Ovary (tissue), 9 donors: ENCODE measurements around the gene NRGN. TPM values are rescaled to one million over a fixed set of nuclear protein-coding genes. Genes with fewer than 3 reads are reported as not detected.

Experiments
- DNase-seq, 5 donors: peaks; one replicate each; pipeline ENCODE4 v3.0.0-alpha.2; 2019 to 2020
- H3K27ac ChIP-seq, 2 donors: fragments of 200-600 bp; one replicate each; pipeline versions ENCODE4 v1.5.1 to v1.8.0; 2019 to 2022
- H3K27me3 ChIP-seq: fragments of 200-600 bp; one replicate; pipeline ENCODE4 v1.8.0; 2022
- H3K36me3 ChIP-seq: fragments of 200-600 bp; sonication (generic); one replicate; pipeline ENCODE4 v1.5.1; 2019
- H3K4me1 ChIP-seq: one replicate; pipeline ENCODE4 v1.8.1; 2013; ENCODE audit warnings: mild to moderate bottlenecking, moderate library complexity; ENCODE audit not compliant: insufficient read depth
- H3K4me3 ChIP-seq: fragments of 200-600 bp; sonication (generic); one replicate; pipeline ENCODE4 v1.5.1; 2017
- H3K9me3 ChIP-seq, 2 donors: fragments of 200-600 bp in 1 of 2; sonication (generic) in 1 of 2; one replicate each; pipeline versions ENCODE4 v1.5.1 to v1.8.1; 2013 to 2019; ENCODE audit warnings: mild to moderate bottlenecking in 1 of 2, moderate library complexity in 1 of 2
- EP300 ChIP-seq: sonication (generic); formaldehyde crosslinking; IDR thresholded peaks from one replicate; pipeline ENCODE4 v1.6.1; 2017; ENCODE audit warnings: antibody characterized with exemption
- POLR2A ChIP-seq: fragments of 450-650 bp; IDR thresholded peaks from one replicate; pipeline ENCODE4 v1.6.1; 2017; ENCODE audit warnings: antibody characterized with exemption, mild to moderate bottlenecking, moderate library complexity
- WGBS, 3 donors: extraction: QIAGEN DNeasy Blood & Tissue Kit in 1 of 3; methylation state at CpG; one replicate each; pipeline versions ENCODE4 v1.1.5 to v1.1.7; 2013 to 2017; 5-methylcytosine and 5-hydroxymethylcytosine counted together
- intact Hi-C, 4 donors: fragments of 100-400 bp; cut with DNase I; formaldehyde crosslinking; loops; one replicate each; pipeline versions ENCODE4 v1.11.0 to v1.15.1; 2022 to 2023
- polyA plus RNA-seq, 2 donors: library from polyadenylated mRNA; stranded (reverse); fragments of 200-250 nt in 1 of 2; fragments of 350-450 nt in 1 of 2; fragmentation: Illumina TruSeq in 1 of 2; extraction: RNeasy Lipid Tissue Mini Kit (QIAGEN cat#74804) in 1 of 2; gene quantifications; one replicate each; pipeline ENCODE4 v1.2.3, GENCODE V29; 2013 to 2014
- total RNA-seq, 7 donors: library from RNA; depleted of rRNA in 2 of 7; stranded (reverse); fragments of >200 nt in 2 of 7; fragmentation: NEBNext Ultra II Directional in 3 of 7; extraction: Animal tissue kit (Norgen Biotek cat#: 25700) in 3 of 7; gene quantifications; one replicate each; pipeline versions ENCODE4 v1.1.0 to v1.2.4, GENCODE V29; 2016 to 2023
- TF ChIP-seq, protein P1 (sequence below), 3 donors: fragments of 450-650 bp in 2 of 3; fragments of 200-600 bp in 1 of 3; IDR thresholded peaks; one replicate each; pipeline versions ENCODE4 v1.5.1 to v1.8.0; 2016 to 2022; ENCODE audit warnings: antibody characterized with exemption in 3 of 3, mild to moderate bottlenecking in 1 of 3
- donor health status: DM: no; HTN: no; CAD: no; lungs with moderate emphysema.
- donor health status: DM: no; HTN: no; CAD: no.
- donor health status: Bipolar disorder and iron deficiency.
- donor health status: DM: yes; HTN: yes; CAD: no.
- donor health status: DM: no; HTN: no; CAD: no.
- donor health status: DM: yes; HTN: yes; CAD: no.

The NRGN gene
- total and polyA plus RNA-seq, 9 donors = 1.1 to 7.0 (median 4.2) TPM; not detected in 1

DNA sequence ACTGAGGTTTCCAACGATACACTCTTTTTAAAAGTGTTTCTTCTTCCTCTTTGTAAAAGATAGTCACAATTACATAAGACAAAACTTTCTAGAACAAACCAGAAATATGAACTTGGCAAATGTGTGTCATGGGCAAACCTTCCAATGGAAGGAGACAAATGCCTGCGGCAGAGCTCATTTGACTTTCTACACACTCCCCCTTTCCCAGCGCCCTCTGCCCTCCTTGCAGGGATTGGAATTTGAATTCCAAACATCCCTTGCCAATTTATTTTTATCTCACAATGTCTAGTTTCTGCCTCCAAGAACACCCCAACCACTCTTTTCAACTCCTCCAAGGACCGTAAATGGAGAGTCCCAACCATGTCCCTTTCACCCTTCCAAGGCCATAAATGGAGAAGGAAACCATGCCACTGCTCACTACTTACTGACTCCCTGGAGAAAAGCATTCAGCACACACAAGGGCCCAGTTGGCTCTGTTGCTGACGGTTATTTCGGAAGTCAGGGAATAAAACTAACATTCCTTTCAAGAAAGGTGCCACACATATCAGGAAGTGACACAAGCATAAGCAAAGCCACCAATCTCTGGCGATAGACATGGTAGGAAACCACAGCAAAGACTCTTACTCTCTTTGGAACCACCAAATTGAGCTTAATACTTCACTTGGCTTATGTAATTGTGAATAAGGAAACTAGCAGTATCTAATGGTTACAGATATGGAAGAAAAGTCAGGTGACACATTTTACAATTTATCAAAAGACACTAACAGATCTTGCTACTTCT is 37.3 kb downstream of the NRGN start:
- Histone ChIP-seq H3K27ac (no peak overlapping the region), H3K36me3 (no peaks in the 10 kb centered on the region), H3K27me3 (no peaks in the 10 kb centered on the region), H3K9me3 (no peaks in the 10 kb centered on the region), H3K4me3 (no peak overlapping the region), H3K4me1 (no peaks in the 10 kb centered on the region)
- WGBS, 3 donors = 87 to 91% (median 89%) methylated on average over 7 of the region's 7 CpGs
- intact Hi-C loops = no loop called here
- TF ChIP-seq, protein P1, sequence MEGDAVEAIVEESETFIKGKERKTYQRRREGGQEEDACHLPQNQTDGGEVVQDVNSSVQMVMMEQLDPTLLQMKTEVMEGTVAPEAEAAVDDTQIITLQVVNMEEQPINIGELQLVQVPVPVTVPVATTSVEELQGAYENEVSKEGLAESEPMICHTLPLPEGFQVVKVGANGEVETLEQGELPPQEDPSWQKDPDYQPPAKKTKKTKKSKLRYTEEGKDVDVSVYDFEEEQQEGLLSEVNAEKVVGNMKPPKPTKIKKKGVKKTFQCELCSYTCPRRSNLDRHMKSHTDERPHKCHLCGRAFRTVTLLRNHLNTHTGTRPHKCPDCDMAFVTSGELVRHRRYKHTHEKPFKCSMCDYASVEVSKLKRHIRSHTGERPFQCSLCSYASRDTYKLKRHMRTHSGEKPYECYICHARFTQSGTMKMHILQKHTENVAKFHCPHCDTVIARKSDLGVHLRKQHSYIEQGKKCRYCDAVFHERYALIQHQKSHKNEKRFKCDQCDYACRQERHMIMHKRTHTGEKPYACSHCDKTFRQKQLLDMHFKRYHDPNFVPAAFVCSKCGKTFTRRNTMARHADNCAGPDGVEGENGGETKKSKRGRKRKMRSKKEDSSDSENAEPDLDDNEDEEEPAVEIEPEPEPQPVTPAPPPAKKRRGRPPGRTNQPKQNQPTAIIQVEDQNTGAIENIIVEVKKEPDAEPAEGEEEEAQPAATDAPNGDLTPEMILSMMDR (IDR thresholded peaks at IDR 0.05) = no peak
- TF ChIP-seq EP300 (no peak), POLR2A (no peak)
- DNase-seq = no peak

DNA sequence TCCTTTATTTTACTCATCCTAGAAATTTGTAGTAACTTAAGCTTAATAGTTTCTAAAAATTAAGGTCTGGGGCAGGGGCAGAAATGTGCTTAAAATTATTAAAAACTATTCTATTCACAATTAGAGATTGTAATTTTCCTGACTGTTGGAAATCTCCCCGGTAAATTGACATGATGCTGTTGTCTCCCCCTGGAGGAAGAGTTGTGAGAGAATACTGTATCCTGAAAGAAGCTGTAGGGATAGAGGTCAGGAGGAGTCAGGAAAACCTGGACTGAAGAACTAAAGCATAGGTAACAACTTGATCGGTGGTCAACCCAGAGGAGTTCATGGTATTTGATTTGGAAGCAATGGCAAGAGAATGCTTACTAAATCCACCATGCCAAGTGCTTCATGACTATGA is 38.5 kb downstream of the NRGN start:
- 87 to 95% (median 90%) methylated on average over 2 of the region's 2 CpGs for WGBS, 3 donors
- H3K9me3 ChIP-seq = no peaks in the 10 kb centered on the region
- no peaks in the 10 kb centered on the region for H3K36me3 ChIP-seq
- no peak for TF ChIP-seq EP300
- no peak for TF ChIP-seq POLR2A
- TF ChIP-seq, protein P1 (IDR thresholded peaks at IDR 0.05) = no peak
- intact Hi-C loops = no loop called here
- no peaks in the 10 kb centered on the region for H3K4me1 ChIP-seq
- no peak overlapping the region for H3K27ac ChIP-seq
- no peak overlapping the region for H3K4me3 ChIP-seq
- no peaks in the 10 kb centered on the region for H3K27me3 ChIP-seq
- no peak for DNase-seq

DNA sequence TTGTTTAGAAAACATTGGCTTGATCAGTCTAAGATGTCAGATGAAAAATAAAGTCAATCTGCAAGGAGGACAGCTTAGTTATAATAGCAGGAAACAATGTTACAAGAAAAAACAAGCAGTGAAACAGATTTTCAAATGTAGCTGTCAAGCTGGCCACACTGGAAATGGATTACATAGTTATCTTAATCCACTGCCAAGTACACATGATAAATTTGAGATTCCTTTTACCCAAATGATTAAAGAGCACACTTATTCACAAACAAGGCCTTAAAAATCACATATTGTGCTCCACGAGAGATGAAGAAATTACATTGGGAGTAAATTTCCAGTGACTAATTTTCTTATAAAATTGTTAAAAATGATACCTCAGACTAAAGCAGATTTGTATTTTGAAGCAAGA is 39.8 kb downstream of the NRGN start:
- Histone ChIP-seq H3K4me3 (no peak overlapping the region), H3K4me1 (no peaks in the 10 kb centered on the region), H3K36me3 (no peaks in the 10 kb centered on the region), H3K27me3 (no peaks in the 10 kb centered on the region), H3K27ac (no peak overlapping the region), H3K9me3 (no peaks in the 10 kb centered on the region)
- TF ChIP-seq POLR2A (no peak), EP300 (no peak)
- TF ChIP-seq, protein P1 (IDR thresholded peaks at IDR 0.05) = no peak
- 41 to 56% (median 56%) methylated on average over 1 of the region's 1 CpG for WGBS, 3 donors
- DNase-seq = no peak
- intact Hi-C loops = no loop called here

DNA sequence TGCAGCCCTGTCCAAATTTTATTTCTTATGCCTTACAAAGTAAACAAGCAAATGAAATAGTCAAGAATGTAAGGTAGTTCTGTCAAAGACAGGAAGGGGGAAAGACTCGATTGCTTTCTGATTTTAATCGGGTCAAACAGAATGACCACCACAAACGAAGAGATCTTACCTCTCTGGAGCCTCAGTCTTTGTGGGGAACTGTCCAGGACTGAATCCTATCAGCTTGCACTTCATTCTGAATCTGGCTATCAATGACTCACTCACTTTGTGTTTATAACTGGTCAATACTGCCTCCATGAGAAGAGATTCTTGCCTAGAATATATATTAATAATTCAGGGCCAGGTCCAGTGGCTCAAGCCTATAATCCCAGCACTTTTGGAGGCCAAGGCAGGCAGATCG is 43.3 kb downstream of the NRGN start:
- Histone ChIP-seq H3K27me3 (no peaks in the 10 kb centered on the region), H3K9me3 (no peaks in the 10 kb centered on the region), H3K4me3 (no peak overlapping the region), H3K36me3 (no peaks in the 10 kb centered on the region), H3K27ac (no peak overlapping the region), H3K4me1 (no peaks in the 10 kb centered on the region)
- WGBS, 3 donors = 89 to 96% (median 92%) methylated on average over 4 of the region's 4 CpGs
- no peak for TF ChIP-seq POLR2A
- no peak for TF ChIP-seq EP300
- TF ChIP-seq, protein P1 (IDR thresholded peaks at IDR 0.05) = no peak
- DNase-seq = no peak
- intact Hi-C loops = no loop called here
